ENCODE results near the gene LMF1.

The LMF1 gene

GRCh38 chr16:913817-914439, 56.9 kb downstream of the LMF1 start:
- TF ChIP-seq, protein P1, sequence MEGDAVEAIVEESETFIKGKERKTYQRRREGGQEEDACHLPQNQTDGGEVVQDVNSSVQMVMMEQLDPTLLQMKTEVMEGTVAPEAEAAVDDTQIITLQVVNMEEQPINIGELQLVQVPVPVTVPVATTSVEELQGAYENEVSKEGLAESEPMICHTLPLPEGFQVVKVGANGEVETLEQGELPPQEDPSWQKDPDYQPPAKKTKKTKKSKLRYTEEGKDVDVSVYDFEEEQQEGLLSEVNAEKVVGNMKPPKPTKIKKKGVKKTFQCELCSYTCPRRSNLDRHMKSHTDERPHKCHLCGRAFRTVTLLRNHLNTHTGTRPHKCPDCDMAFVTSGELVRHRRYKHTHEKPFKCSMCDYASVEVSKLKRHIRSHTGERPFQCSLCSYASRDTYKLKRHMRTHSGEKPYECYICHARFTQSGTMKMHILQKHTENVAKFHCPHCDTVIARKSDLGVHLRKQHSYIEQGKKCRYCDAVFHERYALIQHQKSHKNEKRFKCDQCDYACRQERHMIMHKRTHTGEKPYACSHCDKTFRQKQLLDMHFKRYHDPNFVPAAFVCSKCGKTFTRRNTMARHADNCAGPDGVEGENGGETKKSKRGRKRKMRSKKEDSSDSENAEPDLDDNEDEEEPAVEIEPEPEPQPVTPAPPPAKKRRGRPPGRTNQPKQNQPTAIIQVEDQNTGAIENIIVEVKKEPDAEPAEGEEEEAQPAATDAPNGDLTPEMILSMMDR (IDR thresholded peaks at IDR 0.05; ENCODE audit: low read depth, low read length, missing control alignments): no peak
- H3K4me3 ChIP-seq (ENCODE audit: low read depth, low read length): no peak overlapping the region
- no peak for DNase-seq (ENCODE audit: low read depth)

GRCh38 chr16:912684-913613, 57.8 kb downstream of the LMF1 start:
- no peak overlapping the region for H3K4me3 ChIP-seq (ENCODE audit: low read depth, low read length)
- TF ChIP-seq, protein P1 (IDR thresholded peaks at IDR 0.05; ENCODE audit: low read depth, low read length, missing control alignments): no peak
- no peak for DNase-seq (ENCODE audit: low read depth)

DNA sequence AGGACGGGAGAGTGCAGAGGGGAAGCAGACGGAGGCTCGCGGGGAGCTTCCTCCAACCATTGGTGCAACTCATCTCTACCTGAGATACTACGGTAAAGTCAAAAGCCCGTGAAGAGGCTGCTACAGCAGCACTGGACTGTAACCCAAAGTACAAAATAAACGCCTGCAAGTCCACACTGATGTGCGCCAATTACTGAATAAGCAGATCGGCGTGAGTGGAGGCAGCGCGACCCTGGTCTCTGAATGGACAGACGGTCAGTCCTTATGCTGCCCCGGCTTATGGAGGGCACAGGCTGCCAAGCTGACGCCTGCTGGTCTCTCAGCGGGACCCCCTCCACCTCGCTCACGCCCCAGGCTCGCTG, 58.5 kb downstream of the LMF1 start:
- DNase-seq (ENCODE audit: low read depth): no peak
- no peak overlapping the region for H3K4me3 ChIP-seq (ENCODE audit: low read depth, low read length)

GRCh38 chr16:911604-912321, 59.0 kb downstream of the LMF1 start:
- no peak overlapping the region for H3K4me3 ChIP-seq (ENCODE audit: low read depth, low read length)
- TF ChIP-seq, protein P1 (IDR thresholded peaks at IDR 0.05; ENCODE audit: low read depth, low read length, missing control alignments): no peak
- no peak for DNase-seq (ENCODE audit: low read depth)

More for the DNA sequence above, 58.5 kb downstream of the LMF1 start:
- TF ChIP-seq, protein P1 (IDR thresholded peaks at IDR 0.05; ENCODE audit: low read depth, low read length, missing control alignments): no peak

- DNase-seq (ENCODE audit: low read depth): no peak
- TF ChIP-seq, protein P1 (IDR thresholded peaks at IDR 0.05; ENCODE audit: low read depth, low read length, missing control alignments): no peak
- H3K4me3 ChIP-seq (ENCODE audit: low read depth, low read length): no peak overlapping the region
These were observed 59.7 kb downstream of the LMF1 start for GRCh38 chr16:911101-911500.

DNA sequence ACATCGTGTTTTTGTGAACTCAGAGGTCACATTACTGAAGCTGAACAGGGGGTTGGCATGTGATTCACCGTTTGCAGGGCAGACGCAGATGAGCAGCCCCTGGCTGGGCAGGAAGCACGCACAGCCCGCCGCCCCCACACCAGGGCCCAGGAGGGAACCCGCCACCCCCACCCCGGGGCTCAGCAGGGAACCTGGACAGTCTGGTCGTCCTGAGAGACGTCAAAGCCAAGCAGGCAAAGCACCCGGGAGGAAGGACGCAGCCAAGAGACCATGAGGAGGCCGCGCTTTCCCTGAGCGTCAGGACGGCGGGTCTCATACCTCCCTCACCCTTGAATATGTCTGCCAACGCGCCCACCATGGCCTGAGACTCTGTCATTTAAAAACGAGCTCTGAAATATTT, 60.6 kb downstream of the LMF1 start:
- TF ChIP-seq, protein P1 (IDR thresholded peaks at IDR 0.05; ENCODE audit: low read depth, low read length, missing control alignments): no peak
- no peak for DNase-seq (ENCODE audit: low read depth)
- no peak overlapping the region for H3K4me3 ChIP-seq (ENCODE audit: low read depth, low read length)

Measured in GM12864 (cell line).